GM12865 (cell line): ENCODE data around the gene NME7.

Experiments
- DNase-seq: peaks from one replicate; pipeline ENCODE4 v3.0.0; 2010; ENCODE audit warnings: low read depth
- H3K4me3 ChIP-seq: 2 replicates; pipeline ENCODE4 v1.5.1; 2011; ENCODE audit warnings: mild to moderate bottlenecking, low read depth, low read length, control low read depth
- TF ChIP-seq, protein P1 (sequence below): IDR thresholded peaks from 2 replicates; pipeline ENCODE4 v1.5.1; 2011; ENCODE audit warnings: low read length, control low read depth, low read depth, inconsistent platforms; ENCODE audit not compliant: insufficient read depth; ENCODE audit errors: missing control alignments

The NME7 gene

GRCh38 chr1:169085911-169086310 is 281.7 kb downstream of the NME7 start:
- H3K4me3 ChIP-seq, result no peak overlapping the region
- TF ChIP-seq, protein P1, sequence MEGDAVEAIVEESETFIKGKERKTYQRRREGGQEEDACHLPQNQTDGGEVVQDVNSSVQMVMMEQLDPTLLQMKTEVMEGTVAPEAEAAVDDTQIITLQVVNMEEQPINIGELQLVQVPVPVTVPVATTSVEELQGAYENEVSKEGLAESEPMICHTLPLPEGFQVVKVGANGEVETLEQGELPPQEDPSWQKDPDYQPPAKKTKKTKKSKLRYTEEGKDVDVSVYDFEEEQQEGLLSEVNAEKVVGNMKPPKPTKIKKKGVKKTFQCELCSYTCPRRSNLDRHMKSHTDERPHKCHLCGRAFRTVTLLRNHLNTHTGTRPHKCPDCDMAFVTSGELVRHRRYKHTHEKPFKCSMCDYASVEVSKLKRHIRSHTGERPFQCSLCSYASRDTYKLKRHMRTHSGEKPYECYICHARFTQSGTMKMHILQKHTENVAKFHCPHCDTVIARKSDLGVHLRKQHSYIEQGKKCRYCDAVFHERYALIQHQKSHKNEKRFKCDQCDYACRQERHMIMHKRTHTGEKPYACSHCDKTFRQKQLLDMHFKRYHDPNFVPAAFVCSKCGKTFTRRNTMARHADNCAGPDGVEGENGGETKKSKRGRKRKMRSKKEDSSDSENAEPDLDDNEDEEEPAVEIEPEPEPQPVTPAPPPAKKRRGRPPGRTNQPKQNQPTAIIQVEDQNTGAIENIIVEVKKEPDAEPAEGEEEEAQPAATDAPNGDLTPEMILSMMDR, result no peak
- DNase-seq, result no peak
